ENCODE data around the gene RRAD.
"Not testable (repeated sequence)": the region's sequence is repeated elsewhere in the genome, so short reads cannot be mapped to it uniquely, and the experiment has no call there.

Gene RRAD

GRCh38 chr16:66950971-66951790 is 25.8 kb upstream of the RRAD start:
- DNase-seq (ENCODE audit: low read depth): no peak

- DNase-seq (ENCODE audit: low read depth): no peak
These were observed 25.1 kb upstream of the RRAD start for GRCh38 chr16:66950437-66950836.

GRCh38 chr16:66949472-66949871 is 24.1 kb upstream of the RRAD start:
- DNase-seq (ENCODE audit: low read depth): no peak

GRCh38 chr16:66948837-66949225 is 23.5 kb upstream of the RRAD start:
- DNase-seq (ENCODE audit: low read depth): no peak

- no peak for DNase-seq (ENCODE audit: low read depth)
These were observed 22.9 kb upstream of the RRAD start for GRCh38 chr16:66948134-66948836.

- DNase-seq (ENCODE audit: low read depth): no peak
These were observed 22.1 kb upstream of the RRAD start for GRCh38 chr16:66947302-66948065.

- DNase-seq (ENCODE audit: low read depth): no peak
These were observed 21.6 kb upstream of the RRAD start for GRCh38 chr16:66946974-66947301.

- DNase-seq (ENCODE audit: low read depth): no peak
These were observed 21.2 kb upstream of the RRAD start for GRCh38 chr16:66946541-66946940.

GRCh38 chr16:66945939-66946338 is 20.6 kb upstream of the RRAD start:
- DNase-seq (ENCODE audit: low read depth): no peak

- DNase-seq (ENCODE audit: low read depth): not testable (repeated sequence)
These were observed 19.6 kb upstream of the RRAD start for GRCh38 chr16:66944971-66945370.

GRCh38 chr16:66944054-66944441 is 18.7 kb upstream of the RRAD start:
- no peak for DNase-seq (ENCODE audit: low read depth)

GRCh38 chr16:66943426-66944053 is 18.2 kb upstream of the RRAD start:
- no peak for DNase-seq (ENCODE audit: low read depth)

- DNase-seq (ENCODE audit: low read depth): no peak
These were observed 17.6 kb upstream of the RRAD start for GRCh38 chr16:66942981-66943380.

GRCh38 chr16:66940236-66940635 is 14.9 kb upstream of the RRAD start:
- no peak for DNase-seq (ENCODE audit: low read depth)

- DNase-seq (ENCODE audit: low read depth): no peak
These were observed 14.0 kb upstream of the RRAD start for GRCh38 chr16:66939366-66939765.

GRCh38 chr16:66937725-66938337 is 12.5 kb upstream of the RRAD start:
- no peak for DNase-seq (ENCODE audit: low read depth)

- no peak for DNase-seq (ENCODE audit: low read depth)
These were observed 11.7 kb upstream of the RRAD start for GRCh38 chr16:66936889-66937554.

GRCh38 chr16:66936462-66936861 is 11.1 kb upstream of the RRAD start:
- no peak for DNase-seq (ENCODE audit: low read depth)

GRCh38 chr16:66935314-66936011 is 10.1 kb upstream of the RRAD start, which contains the start of gene CES2:
CES2 (plus strand) TSS chr16:66935516; CDS start chr16:66935636, 120 bp downstream.
- DNase-seq (ENCODE audit: low read depth): no peak

- not testable (repeated sequence) for DNase-seq (ENCODE audit: low read depth)
These were observed 9.5 kb upstream of the RRAD start for GRCh38 chr16:66934839-66935313.

Data from CMK (cell line).